ENCODE data around the gene DAP.
"Not testable (repeated sequence)": the region's sequence is repeated elsewhere in the genome, so short reads cannot be mapped to it uniquely, and the experiment has no call there.

DAP gene

DNA sequence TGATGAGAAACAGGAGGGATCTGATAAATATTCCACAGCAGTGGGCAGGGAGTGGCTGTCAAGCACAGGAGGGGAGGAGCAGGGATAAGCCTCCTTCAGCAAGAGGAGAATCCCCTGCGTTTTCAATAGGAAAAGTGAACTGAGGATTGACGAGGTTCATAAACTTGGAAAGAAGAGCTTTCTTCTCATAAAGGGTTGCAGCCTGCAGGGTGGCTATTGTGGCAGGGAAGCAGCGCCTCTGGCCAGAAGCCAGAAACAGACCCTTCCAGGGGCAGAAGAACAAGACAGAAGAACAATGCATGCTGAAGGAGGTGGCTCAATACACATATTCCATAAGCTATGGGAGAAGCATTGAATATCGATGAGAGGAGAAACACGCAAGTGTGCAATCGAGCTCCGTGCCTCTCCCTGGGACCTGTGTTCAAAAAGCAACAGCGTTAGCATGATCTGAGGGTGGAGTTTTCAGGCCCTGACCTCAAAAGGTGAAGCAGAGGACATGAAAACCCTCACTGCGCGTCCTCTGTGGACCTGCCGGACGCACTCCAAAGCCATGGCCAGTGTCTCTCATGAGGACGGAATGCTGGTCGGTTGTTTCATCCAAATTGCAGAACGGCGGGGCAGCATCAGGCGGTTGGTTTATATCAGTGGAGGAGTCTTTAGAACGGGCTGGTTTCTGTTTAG is 129.6 kb downstream of the DAP start:
- DNase-seq (ENCODE audit: low read depth), result no peak

DNA sequence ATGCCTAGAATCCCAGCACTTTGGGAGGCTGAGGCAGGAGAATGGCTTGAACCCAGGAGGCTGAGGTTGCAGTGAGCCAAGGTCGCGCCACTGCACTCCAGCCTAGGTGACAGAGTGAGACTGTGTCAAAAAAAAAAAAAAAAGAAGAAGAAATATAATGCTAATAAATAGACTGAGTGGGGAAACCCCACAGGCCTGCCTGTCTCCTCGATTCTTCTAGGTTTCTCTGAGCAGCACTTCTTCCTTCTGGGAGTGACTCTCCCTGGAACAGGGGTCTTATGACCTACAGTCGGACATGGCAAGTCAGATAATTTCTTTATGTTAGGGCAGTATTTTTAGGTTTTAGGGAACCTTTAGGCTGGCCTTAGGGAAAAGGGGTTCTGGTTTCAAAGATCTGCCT is 130.3 kb downstream of the DAP start:
- not testable (repeated sequence) for DNase-seq (ENCODE audit: low read depth)

DNA sequence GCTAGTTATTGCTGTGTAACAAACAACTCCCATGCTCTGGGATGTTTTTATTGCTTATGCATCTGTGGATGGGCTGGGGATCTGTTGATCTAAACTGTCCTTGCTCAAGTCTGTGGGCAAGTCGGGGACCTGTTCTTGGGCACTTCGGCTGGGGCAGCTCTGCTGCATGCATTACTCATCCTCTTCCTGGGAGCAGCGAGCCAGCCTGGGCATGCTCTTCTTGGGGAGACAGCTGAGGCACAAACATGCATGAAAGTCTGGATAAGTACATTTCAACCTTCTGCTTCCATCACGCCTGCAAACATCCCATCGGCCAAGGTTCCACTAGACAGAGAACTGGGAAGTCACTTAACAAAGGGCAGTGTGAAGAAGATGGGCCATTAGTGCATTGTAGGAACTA is 130.9 kb downstream of the DAP start:
- DNase-seq (ENCODE audit: low read depth), result no peak

DNA sequence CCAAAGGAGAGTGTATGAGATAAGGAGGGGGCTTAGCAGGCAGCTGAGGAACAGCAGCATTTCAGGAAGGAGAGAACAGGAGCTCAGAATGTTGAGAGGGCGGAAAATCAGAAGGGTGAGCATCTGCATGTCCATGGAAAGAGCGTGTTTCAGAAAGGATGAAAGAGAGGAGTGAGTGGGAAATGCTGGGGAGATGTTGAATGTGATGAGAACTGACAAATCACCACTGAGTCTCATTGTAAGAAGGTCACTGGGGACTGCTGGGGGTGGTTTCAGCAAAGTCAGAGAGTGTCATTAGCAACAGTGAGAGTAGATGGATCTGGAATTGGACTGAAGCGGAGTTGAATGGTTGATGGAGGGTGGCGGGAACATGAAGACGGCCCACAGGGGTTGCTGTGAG is 131.4 kb downstream of the DAP start:
- DNase-seq (ENCODE audit: low read depth), result no peak

Measured in T-helper 22 cell (primary cell).